Fibroblast of pulmonary artery (primary cell): ENCODE results near the gene CHEK2.

Experiments
- DNase-seq: peaks from one replicate; pipeline ENCODE4 v3.0.0-alpha.2; 2010; ENCODE audit warnings: low read depth
- H3K4me3 ChIP-seq: replicated peaks from 2 replicates; pipeline ENCODE4 v1.5.1; 2011; ENCODE audit warnings: low read depth, mild to moderate bottlenecking, control low read depth, low read length, moderate library complexity
- CTCF ChIP-seq: IDR thresholded peaks from 2 replicates; pipeline ENCODE4 v1.5.1; 2011; ENCODE audit warnings: mild to moderate bottlenecking, control low read depth, low read length, inconsistent platforms; ENCODE audit errors: missing control alignments

The CHEK2 gene

GRCh38 chr22:28774378-28774777 is 32.8 kb upstream of the CHEK2 start:
- no peak for DNase-seq
- no peak for TF ChIP-seq CTCF
- H3K4me3 ChIP-seq = no peak overlapping the region

GRCh38 chr22:28773461-28773867 is 31.8 kb upstream of the CHEK2 start:
- H3K4me3 ChIP-seq = peak overlapping the region; percentile 91
- no peak for TF ChIP-seq CTCF
- peak; percentile 16 for DNase-seq

DNA sequence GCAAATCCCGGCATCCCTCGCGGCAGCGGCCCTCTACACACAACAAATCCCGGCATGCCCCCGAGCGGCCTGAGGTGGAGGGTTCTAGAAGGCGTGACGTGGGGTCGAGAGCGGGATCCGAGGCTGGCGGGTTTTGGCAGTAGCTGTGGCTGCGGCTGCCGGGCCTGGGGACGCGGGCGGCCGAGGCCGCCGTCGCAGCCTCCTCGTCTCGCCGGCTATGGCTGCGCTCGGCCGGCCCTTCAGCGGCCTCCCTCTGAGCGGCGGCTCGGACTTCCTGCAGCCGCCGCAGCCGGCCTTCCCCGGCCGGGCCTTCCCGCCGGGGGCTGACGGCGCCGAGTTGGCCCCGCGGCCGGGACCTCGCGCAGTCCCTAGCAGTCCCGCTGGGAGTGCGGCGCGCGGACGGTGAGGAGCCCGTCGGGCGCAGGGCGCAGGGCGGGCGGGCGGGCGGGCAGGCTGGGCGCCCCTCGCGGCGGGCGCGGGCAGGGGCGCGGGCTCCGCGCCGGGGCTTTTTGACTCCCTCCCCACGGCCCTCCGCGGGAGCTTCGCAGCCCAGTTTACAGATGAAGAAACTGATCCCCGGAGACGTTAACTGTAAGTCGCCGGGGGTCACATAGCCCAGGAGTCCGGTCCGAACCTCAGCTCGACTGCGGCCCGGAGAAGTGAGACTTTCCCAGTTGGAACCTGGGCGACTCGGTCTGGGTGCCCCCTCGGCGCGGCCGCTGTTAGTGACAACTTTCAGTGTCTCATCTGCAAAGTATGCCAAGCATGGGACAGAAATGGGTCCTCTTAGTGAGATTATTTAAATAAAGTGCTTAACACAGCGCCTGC is 31.2 kb upstream of the CHEK2 start, which contains the start of gene CCDC117:
Gene CCDC117 (plus strand): TSS at position 63 of the 828 bp plus-strand sequence. CDS start 155 bp downstream, at position 218.
- H3K4me3 ChIP-seq = peak within 1 kb of the TSS; percentile 91
- TF ChIP-seq CTCF = no peak

DNA sequence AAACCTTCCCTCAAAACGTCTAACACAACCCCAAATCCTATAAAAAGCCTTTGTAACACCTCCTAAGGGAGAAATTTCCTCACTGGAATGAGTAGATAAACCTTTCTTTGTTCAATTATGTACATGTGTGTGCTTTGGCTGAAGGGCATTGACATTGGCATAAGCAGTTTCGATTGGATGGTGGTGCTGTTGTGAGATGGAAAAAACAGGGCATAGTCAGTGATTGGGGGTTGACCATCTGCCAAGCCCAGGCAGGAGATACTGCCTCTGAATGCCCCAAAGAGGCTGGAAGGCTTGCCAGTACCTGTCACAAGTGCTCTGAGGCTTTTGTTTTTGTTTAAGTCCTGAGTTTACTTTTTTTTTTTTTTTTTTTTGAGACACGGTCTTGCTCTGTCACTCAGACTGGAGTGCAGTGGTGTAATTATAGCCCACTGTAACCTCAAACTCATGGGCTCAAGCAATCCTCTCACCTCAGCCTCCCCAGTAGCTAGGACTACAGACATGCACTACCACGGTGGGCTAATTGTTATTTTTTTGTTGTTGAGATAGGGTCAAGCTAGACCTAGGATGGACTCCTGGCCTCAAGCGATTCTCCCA is 29.7 kb upstream of the CHEK2 start:
- no peak overlapping the region for H3K4me3 ChIP-seq
- TF ChIP-seq CTCF = no peak
- DNase-seq = no peak

More for the DNA sequence above, 31.2 kb upstream of the CHEK2 start, which contains the start of gene CCDC117:
- peak; percentile 97 for DNase-seq

DNA sequence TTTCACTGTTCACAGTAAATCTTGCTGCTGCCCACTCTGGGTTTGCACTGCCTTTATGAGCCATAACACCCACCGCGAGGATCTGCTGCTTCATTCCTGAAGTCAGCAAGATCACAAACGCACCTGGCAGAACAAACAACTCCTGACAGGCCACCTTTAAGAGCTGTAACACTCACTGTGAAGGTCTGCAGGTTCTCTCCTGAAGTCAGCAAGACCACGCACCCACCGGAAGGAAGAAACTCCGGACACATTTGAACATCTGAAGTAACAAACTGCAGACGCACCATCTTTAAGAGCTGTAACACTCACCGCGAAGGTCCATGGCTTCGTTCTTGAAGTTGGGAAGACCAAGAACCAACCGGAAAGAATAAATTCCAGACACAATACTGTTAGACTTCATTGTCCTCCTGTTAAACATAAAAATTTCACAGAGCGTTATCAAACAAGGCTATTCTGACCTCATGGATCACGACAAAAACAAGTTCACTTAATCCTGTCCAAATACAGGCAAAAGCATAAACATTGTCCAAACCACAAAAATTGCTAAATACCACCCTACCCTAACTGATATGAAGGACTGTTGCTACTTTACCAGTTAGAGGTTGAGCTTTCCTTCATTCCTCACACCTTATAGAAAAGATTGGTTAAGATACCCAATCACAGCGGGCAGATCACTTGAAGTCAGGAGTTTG is 27.9 kb upstream of the CHEK2 start:
- TF ChIP-seq CTCF = no peak
- no peak for DNase-seq

GRCh38 chr22:28768701-28769393 is 27.2 kb upstream of the CHEK2 start:
- DNase-seq = no peak
- no peak for TF ChIP-seq CTCF
- no peak overlapping the region for H3K4me3 ChIP-seq

More for the DNA sequence above, 27.9 kb upstream of the CHEK2 start:
- no peak overlapping the region for H3K4me3 ChIP-seq
